Right cardiac atrium (tissue), 5 donors: ENCODE measurements around the gene RCOR3. TPM values are rescaled to one million over a fixed set of nuclear protein-coding genes. Genes with fewer than 3 reads are reported as not detected.
"Not testable (repeated sequence)": the region's sequence is repeated elsewhere in the genome, so short reads cannot be mapped to it uniquely, and the experiment has no call there.

Experiments
- ATAC-seq, 2 donors: fragments of 200-7000 bp; cut with Tn5 transposase; one replicate each; pipeline versions ENCODE4 v1.8.0 to v1.9.1; 2020; ENCODE audit warnings: moderate library complexity in 2 of 2, mild to moderate bottlenecking in 1 of 2
- DNase-seq, 3 donors: peaks; one replicate each; pipeline ENCODE4 v3.0.0-alpha.2; 2020
- H3K27ac ChIP-seq: one replicate; pipeline ENCODE4 v1.5.1; 2013; ENCODE audit warnings: mild to moderate bottlenecking, low read length, control low read depth, moderate library complexity
- H3K27me3 ChIP-seq: one replicate; pipeline ENCODE4 v1.6.1; 2013; ENCODE audit not compliant: control insufficient read depth, insufficient read depth
- H3K4me1 ChIP-seq: one replicate; pipeline ENCODE4 v1.6.1; 2013; ENCODE audit warnings: low read length; ENCODE audit not compliant: control insufficient read depth, insufficient read depth
- H3K4me3 ChIP-seq: one replicate; pipeline ENCODE4 v1.5.1; 2013; ENCODE audit warnings: low read length, control low read depth
- H3K9me3 ChIP-seq: one replicate; pipeline ENCODE4 v1.6.1; 2013; ENCODE audit warnings: low read length; ENCODE audit not compliant: control insufficient read depth
- WGBS: extraction: QIAGEN DNeasy Blood & Tissue Kit; methylation state at CpG from one replicate; pipeline ENCODE4 v1.1.7; 2013; 5-methylcytosine and 5-hydroxymethylcytosine counted together
- intact Hi-C, 4 donors: fragments of 100-400 bp; cut with DNase I; formaldehyde crosslinking; loops; one replicate each; pipeline versions ENCODE4 v1.11.0 to v1.14.0; 2022 to 2023
- polyA plus RNA-seq: library from polyadenylated mRNA; stranded (reverse); fragments of 200-250 nt; gene quantifications from one replicate; pipeline ENCODE4 v1.2.3, GENCODE V29; 2013
- total RNA-seq, 4 donors: library from RNA; stranded (reverse); fragmentation: NEBNext Ultra II Directional; extraction: Animal tissue kit (Norgen Biotek cat#: 25700); gene quantifications; one replicate each; pipeline ENCODE4 v1.2.1, GENCODE V29; 2021
- donor health status: healthy with polysubstance abuse.
- donor health status: DM: no; HTN: yes; CAD: no.
- donor health status: DM: no; HTN: no; CAD: no.
- donor health status: DM: no; HTN: yes; CAD: no; lungs with severe emphysema.
- donor health status: DM: yes; HTN: yes; CAD: no.

RCOR3 gene
- total and polyA plus RNA-seq, 5 donors = 21.9 to 49.0 (median 43.2) TPM

- H3K9me3 ChIP-seq = no peaks in the 10 kb centered on the region
- intact Hi-C loops = no loop called here
- peak overlapping the region; percentile 90 for H3K4me3 ChIP-seq
- WGBS = under 1% methylated on average over 59 of the region's 59 CpGs
- ATAC-seq = peak; percentile 59 to 61
- peak overlapping the region; percentile 27 for H3K27ac ChIP-seq
- H3K4me1 ChIP-seq = no peaks in the 10 kb centered on the region
- H3K27me3 ChIP-seq = no peaks in the 10 kb centered on the region
- DNase-seq = peak; percentile 83 to 92 (median 91)
Observed at GRCh38 chr1:211260141-211261107, 1.3 kb downstream of the RCOR3 start.

- Histone ChIP-seq H3K9me3 (no peaks in the 10 kb centered on the region), H3K27ac (no peak overlapping the region), H3K4me1 (no peaks in the 10 kb centered on the region), H3K4me3 (peak overlapping the region; percentile 90), H3K27me3 (no peaks in the 10 kb centered on the region)
- ATAC-seq = no peak
- intact Hi-C loops = no loop called here
- DNase-seq = no peak
- 45% methylated on average over 2 of the region's 2 CpGs for WGBS
Observed at GRCh38 chr1:211261229-211261628, 2.1 kb downstream of the RCOR3 start.

DNA sequence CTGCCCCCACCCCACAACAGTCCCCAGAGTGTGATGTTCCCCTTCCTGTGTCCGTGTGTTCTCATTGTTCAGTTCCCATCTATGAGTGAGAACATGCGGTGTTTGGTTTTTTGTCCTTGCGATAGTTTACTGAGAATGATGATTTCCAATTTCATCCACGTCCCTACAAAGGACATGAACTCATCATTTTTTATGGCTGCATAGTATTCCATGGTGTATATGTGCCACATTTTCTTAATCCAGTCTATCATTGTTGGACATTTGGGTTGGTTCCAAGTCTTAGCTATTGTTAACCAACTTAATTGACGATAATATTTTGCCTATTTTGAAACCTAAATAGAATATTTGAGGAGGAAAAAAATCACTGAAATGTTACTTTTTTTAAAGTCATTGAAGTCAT is 3.9 kb downstream of the RCOR3 start:
- H3K27me3 ChIP-seq, ATAC-seq, H3K27ac ChIP-seq, H3K9me3 ChIP-seq, intact Hi-C loops, H3K4me1 ChIP-seq, DNase-seq, H3K4me3 ChIP-seq: not testable (repeated sequence)
- 86% methylated on average over 1 of the region's 5 CpGs for WGBS

- Histone ChIP-seq H3K9me3 (no peaks in the 10 kb centered on the region), H3K4me3 (no peak overlapping the region), H3K4me1 (no peaks in the 10 kb centered on the region), H3K27me3 (no peaks in the 10 kb centered on the region), H3K27ac (no peak overlapping the region)
- DNase-seq (no peak), ATAC-seq (no peak)
- WGBS = 95% methylated on average over 7 of the region's 7 CpGs
- intact Hi-C loops = no loop called here
Observed at GRCh38 chr1:211267204-211267857, 8.2 kb downstream of the RCOR3 start.

GRCh38 chr1:211279340-211279739 is 20.2 kb downstream of the RCOR3 start:
- Histone ChIP-seq H3K4me1 (no peaks in the 10 kb centered on the region), H3K27ac (no peak overlapping the region), H3K4me3 (no peak overlapping the region), H3K27me3 (no peaks in the 10 kb centered on the region), H3K9me3 (no peaks in the 10 kb centered on the region)
- intact Hi-C loops = no loop called here
- DNase-seq (no peak), ATAC-seq (no peak)
- WGBS = 0% methylated on average over 1 of the region's 1 CpG

DNA sequence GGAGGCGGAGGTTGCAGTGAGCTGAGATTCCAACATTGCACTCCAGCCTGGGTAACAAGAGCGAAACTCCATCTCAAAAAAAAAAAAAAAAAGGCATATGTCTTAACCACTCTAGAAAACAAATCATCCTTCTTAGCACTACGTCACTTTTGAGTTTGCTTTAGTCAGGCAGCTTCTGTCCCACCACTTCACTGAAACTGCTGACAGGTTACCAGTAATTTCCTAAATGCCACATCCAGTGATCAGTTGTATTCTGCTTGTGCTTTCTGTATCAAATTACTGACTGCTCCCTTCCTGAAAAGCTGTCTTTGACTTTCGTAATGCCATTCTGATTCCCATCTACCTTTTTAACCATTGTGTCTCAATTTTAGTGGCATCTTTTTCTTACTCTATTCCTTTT is 21.7 kb downstream of the RCOR3 start:
- no peak overlapping the region for H3K4me3 ChIP-seq
- H3K27ac ChIP-seq = no peak overlapping the region
- ATAC-seq (no peak), DNase-seq (no peak)
- WGBS = 88% methylated on average over 4 of the region's 4 CpGs
- H3K9me3 ChIP-seq = no peaks in the 10 kb centered on the region
- H3K4me1 ChIP-seq = no peaks in the 10 kb centered on the region
- no peaks in the 10 kb centered on the region for H3K27me3 ChIP-seq
- intact Hi-C loops = no loop called here

DNA sequence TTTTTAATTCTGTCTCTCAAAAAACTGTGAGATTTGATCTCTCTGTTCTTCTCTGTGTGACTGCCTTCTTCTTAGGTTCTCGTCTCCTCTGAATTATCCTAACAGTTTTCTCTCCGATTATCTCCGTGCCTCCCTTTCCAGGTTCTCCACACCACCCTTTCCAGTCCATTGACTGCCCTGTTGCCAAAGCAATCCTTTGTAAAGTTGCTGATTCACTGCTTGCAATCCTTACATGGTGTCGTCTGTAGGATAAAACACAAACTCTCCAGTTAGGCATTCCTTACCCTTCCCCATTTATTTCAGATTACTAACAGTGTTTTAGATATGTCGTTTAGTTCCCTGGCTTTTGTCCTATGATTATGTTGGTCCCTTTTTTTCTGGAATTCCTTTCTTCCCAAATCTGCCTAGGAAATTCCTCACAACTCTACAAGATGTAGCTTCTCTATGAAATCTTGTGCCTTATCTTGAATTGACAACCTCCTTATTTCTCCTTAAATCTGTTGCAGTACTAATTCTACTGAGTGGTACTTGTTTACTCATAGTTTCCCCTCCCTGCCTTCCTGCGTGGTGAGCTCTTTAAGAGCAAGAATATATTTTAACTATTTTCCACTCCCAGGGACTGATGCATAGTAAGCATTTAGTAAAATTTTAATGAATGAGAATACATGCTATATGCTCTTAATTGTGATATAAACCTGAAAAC is 22.3 kb downstream of the RCOR3 start:
- H3K4me1 ChIP-seq = no peaks in the 10 kb centered on the region
- intact Hi-C loops = no loop called here
- ATAC-seq (no peak), DNase-seq (no peak)
- 61% methylated on average over 6 of the region's 6 CpGs for WGBS
- H3K4me3 ChIP-seq = no peak overlapping the region
- no peaks in the 10 kb centered on the region for H3K9me3 ChIP-seq
- no peaks in the 10 kb centered on the region for H3K27me3 ChIP-seq
- no peak overlapping the region for H3K27ac ChIP-seq

DNA sequence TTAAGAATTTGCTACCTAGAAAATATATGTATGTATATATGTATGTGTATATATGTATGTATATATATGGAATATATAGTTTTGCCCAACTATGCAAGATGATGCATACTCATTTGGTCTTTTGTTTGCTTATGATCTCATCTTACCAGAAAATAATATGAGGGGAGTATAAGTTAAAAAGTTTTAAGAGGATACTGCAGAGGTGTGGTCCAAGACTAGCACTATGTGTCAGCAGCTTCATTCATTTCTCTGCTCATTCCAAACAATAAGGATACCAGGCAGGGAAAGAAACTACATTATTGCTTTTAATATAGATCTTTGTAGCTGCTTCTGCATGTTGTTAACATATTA is 22.8 kb downstream of the RCOR3 start:
- no peak overlapping the region for H3K27ac ChIP-seq
- ATAC-seq (no peak), DNase-seq (no peak)
- H3K4me1 ChIP-seq = no peaks in the 10 kb centered on the region
- no peaks in the 10 kb centered on the region for H3K27me3 ChIP-seq
- H3K4me3 ChIP-seq = no peak overlapping the region
- no peaks in the 10 kb centered on the region for H3K9me3 ChIP-seq
- intact Hi-C loops = no loop called here

- no peak for ATAC-seq
- no peak for DNase-seq
- no peaks in the 10 kb centered on the region for H3K4me1 ChIP-seq
- H3K4me3 ChIP-seq = no peak overlapping the region
- intact Hi-C loops = no loop called here
- no peak overlapping the region for H3K27ac ChIP-seq
- no peaks in the 10 kb centered on the region for H3K9me3 ChIP-seq
- WGBS = 83% methylated on average over 4 of the region's 4 CpGs
- H3K27me3 ChIP-seq = no peaks in the 10 kb centered on the region
Observed at GRCh38 chr1:211285196-211285595, 26.0 kb downstream of the RCOR3 start.

GRCh38 chr1:211287218-211287617 is 28.1 kb downstream of the RCOR3 start:
- intact Hi-C loops = no loop called here
- Histone ChIP-seq H3K4me1 (peaks cover 2% of the 10 kb centered on the region), H3K9me3 (no peaks in the 10 kb centered on the region), H3K27me3 (no peaks in the 10 kb centered on the region), H3K27ac (no peak overlapping the region), H3K4me3 (no peak overlapping the region)
- DNase-seq (no peak), ATAC-seq (no peak)
- 82% methylated on average over 3 of the region's 3 CpGs for WGBS

DNA sequence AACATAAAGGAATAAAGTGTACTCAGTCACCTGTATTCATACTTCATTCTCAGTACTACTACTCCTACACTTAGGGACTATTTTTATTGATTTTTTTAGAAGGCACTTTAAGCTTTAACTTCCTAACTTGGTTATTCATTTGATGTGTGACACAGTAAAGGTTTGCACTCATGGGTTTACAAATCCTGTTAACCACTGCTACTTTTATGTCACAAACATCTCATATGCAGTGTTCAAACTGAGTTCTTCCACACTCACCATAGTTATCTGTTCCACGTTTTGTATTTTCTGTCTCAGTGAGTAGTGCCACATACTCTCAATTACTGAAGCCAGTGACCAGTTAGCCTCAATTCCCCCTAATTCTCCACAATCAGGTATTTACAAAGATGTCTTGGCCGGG is 33.2 kb downstream of the RCOR3 start:
- Histone ChIP-seq H3K27ac (no peak overlapping the region), H3K4me1 (peaks cover 2% of the 10 kb centered on the region), H3K9me3 (no peaks in the 10 kb centered on the region), H3K27me3 (no peaks in the 10 kb centered on the region), H3K4me3 (no peak overlapping the region)
- intact Hi-C loops = no loop called here
- no peak for DNase-seq
- ATAC-seq = no peak
- 94% methylated on average over 2 of the region's 2 CpGs for WGBS
